ENCODE measurements around the gene DUSP2. TPM values are rescaled to one million over a fixed set of nuclear protein-coding genes. Genes with fewer than 3 reads are reported as not detected.

DUSP2 gene
- total and polyA plus RNA-seq, 2 experiments from 2014 or later = 6.6 to 13.0 TPM

- TF ChIP-seq REST (IDR thresholded peaks at IDR 0.05; ENCODE audit: unreplicated experiment) = no peak
- no peak for TF ChIP-seq POLR2AphosphoS5 (IDR thresholded peaks at IDR 0.05; ENCODE audit: low read depth)
- TF ChIP-seq CREB1 (CRISPR knock-in tag; IDR thresholded peaks at IDR 0.05; ENCODE audit: low read depth) = no peak
- no peak for TF ChIP-seq STAT1 (IDR thresholded peaks at IDR 0.05; ENCODE audit: unreplicated experiment)
Observed at GRCh38 chr2:96107708-96108065, 37.6 kb downstream of the DUSP2 start (continued).

GRCh38 chr2:96106991-96107707 is 38.1 kb downstream of the DUSP2 start:
- Histone ChIP-seq H3K27me3 (ENCODE audit: insufficient read depth) (no peaks in the 10 kb centered on the region), H4K20me1 (replicated peaks; ENCODE audit: insufficient read depth) (no peaks in the 10 kb centered on the region), H3K36me3 (ENCODE audit: insufficient read depth) (no peaks in the 10 kb centered on the region), H3F3A (replicated peaks; ENCODE audit: low read depth) (no peaks in the 10 kb centered on the region), H3K4me1 (ENCODE audit: insufficient read depth) (peaks cover 20% of the 10 kb centered on the region), H3K4me2 (no peak overlapping the region), H3K79me2 (replicated peaks; ENCODE audit: insufficient read depth) (no peaks in the 10 kb centered on the region), H2AFZ (no peak overlapping the region), H3K4me3 (no peak overlapping the region), H3K27ac (ENCODE audit: low read depth) (no peak overlapping the region), H3K9me2 (ENCODE audit: insufficient read depth) (no peaks in the 10 kb centered on the region)
- no peak for TF ChIP-seq ZNF462 (CRISPR knock-in tag; IDR thresholded peaks at IDR 0.05)
- no peak for ATAC-seq
- Mint-ChIP-seq H3K36me3 (ENCODE audit: low read depth) (peaks cover 5% of the 10 kb centered on the region; the same call in 2 of the 3 replicates), H3K4me1 (peaks cover 30% of the 10 kb centered on the region), H3K4me3 (no peak overlapping the region), H3K9me3 (peaks cover 8% of the 10 kb centered on the region), H3K27me3 (ENCODE audit: insufficient read depth, low read depth, poor library complexity) (peaks cover 16% of the 10 kb centered on the region), H3K27ac (no peak overlapping the region)
- DNase-seq (ENCODE audit: low spot score) = no peak

All from GM23338 (cell line).